HepG2 (cell line): Measurements from ENCODE around the gene TCEAL3. TPM values are rescaled to one million over a fixed set of nuclear protein-coding genes. Genes with fewer than 3 reads are reported as not detected.
A peak's percentile ranks its signal among the peaks of the same experiment; 100 is the strongest.

ENCODE experiments used
- ATAC-seq: fragments of 200-7000 bp; cut with Tn5 transposase; 3 replicates; pipeline ENCODE4 v1.9.1; 2020; ENCODE audit warnings: mild to moderate bottlenecking, moderate library complexity
- BruUV-seq: library from RNA; stranded (reverse); fragments of 400-500 nt; replicated peaks from 2 replicates; lab custom pipeline; 2021; lab: Mats Ljungman, UMichigan
- CTCF ChIA-PET: fragments of 300-600 bp; formaldehyde crosslinking; extraction: SDS; loops from one replicate; lab custom pipeline; 2021; ENCODE audit warnings: low total read pairs, inconsistent platforms, low intra/inter-chr PET ratio; lab: Yijun Ruan, JAX
- POLR2A ChIA-PET: fragments of 350-600 bp; sonication (Branson Sonifier 250); formaldehyde crosslinking; loops from one replicate; lab custom pipeline; 2020; ENCODE audit warnings: antibody characterized with exemption, inconsistent platforms; lab: Yijun Ruan, JAX
- DNase-seq: peaks from one replicate; pipeline ENCODE4 v3.0.0-alpha.2; 2015; ENCODE audit warnings: low spot score
- FAIRE-seq: peaks from 3 replicates; lab custom pipeline; 2011; peaks lifted over from hg19 to GRCh38; lab: Jason Lieb, UNC
- H2AFZ ChIP-seq: one replicate; pipeline ENCODE4 v1.6.1; 2011; ENCODE audit warnings: low read length, inconsistent platforms
- H3K27ac ChIP-seq: fragments of 300-600 bp; 3 replicates; pipeline ENCODE4 v1.8.0; 2011; ENCODE audit warnings: mixed run types, mild to moderate bottlenecking, mixed read lengths, low read length, inconsistent platforms; ENCODE audit not compliant: insufficient read depth; ENCODE audit errors: extremely low read length
- H3K27me3 ChIP-seq, 2 experiments: fragments of 200-600 bp in 1 of 2; 2 replicates in 1 of 2; 3 replicates in 1 of 2; pipeline versions ENCODE4 v1.6.0 to v1.8.0; 2011; ENCODE audit warnings: low read length in 2 of 2, mild to moderate bottlenecking in 2 of 2, moderate library complexity in 2 of 2, inconsistent platforms in 1 of 2; ENCODE audit not compliant: insufficient read depth in 2 of 2, control insufficient read depth in 1 of 2
- H3K36me3 ChIP-seq, 2 experiments: fragments of 200-600 bp in 1 of 2; replicated peaks in 1 of 2; 2 replicates in 1 of 2; 3 replicates in 1 of 2; pipeline versions ENCODE4 v1.5.1 to v1.8.0; 2011; ENCODE audit warnings: low read length in 2 of 2, inconsistent platforms in 1 of 2; ENCODE audit not compliant: insufficient read depth in 2 of 2, control insufficient read depth in 1 of 2
- H3K4me1 ChIP-seq: 2 replicates; pipeline ENCODE4 v1.5.1; 2012; ENCODE audit warnings: low read length, inconsistent platforms; ENCODE audit not compliant: insufficient read depth
- H3K4me2 ChIP-seq: 2 replicates; pipeline ENCODE4 v1.6.0; 2011; ENCODE audit warnings: low read depth, low read length, inconsistent platforms
- H3K4me3 ChIP-seq, 3 experiments: fragments of 200-600 bp in 1 of 3; sonication (generic), shearing (Covaris generic) in 1 of 3; replicated peaks in 1 of 3; 2 replicates each; pipeline ENCODE4 v1.5.1; 2011 to 2016; ENCODE audit warnings: low read length in 3 of 3, inconsistent platforms in 2 of 3, low read depth in 2 of 3, mild to moderate bottlenecking in 2 of 3, control low read depth in 1 of 3, mixed read lengths in 1 of 3; ENCODE audit not compliant: insufficient read depth in 1 of 3
- H3K79me2 ChIP-seq: one replicate; pipeline ENCODE4 v1.6.1; 2011; ENCODE audit warnings: low read length, inconsistent platforms; ENCODE audit not compliant: insufficient read depth
- H3K9ac ChIP-seq: 2 replicates; pipeline ENCODE4 v1.6.0; 2011; ENCODE audit warnings: mild to moderate bottlenecking, low read depth, low read length, inconsistent platforms; ENCODE audit not compliant: insufficient read depth
- H3K9me3 ChIP-seq: 2 replicates; pipeline ENCODE4 v1.5.1; 2012; ENCODE audit warnings: mild to moderate bottlenecking, low read length
- H4K20me1 ChIP-seq: 2 replicates; pipeline ENCODE4 v1.6.0; 2011; ENCODE audit warnings: inconsistent platforms, mild to moderate bottlenecking, low read length, moderate library complexity; ENCODE audit not compliant: insufficient read depth
- BHLHE40 ChIP-seq: IDR thresholded peaks from 2 replicates; pipeline ENCODE4 v1.6.1; 2011; ENCODE audit warnings: low read length, improper control_type of control experiment
- CHCHD3 ChIP-seq: sonication (generic); formaldehyde crosslinking; IDR thresholded peaks from 2 replicates; pipeline ENCODE4 v1.8.0; 2022; ENCODE audit warnings: mild to moderate bottlenecking, missing genetic modification reagents, moderate library complexity
- DMAP1 ChIP-seq: IDR thresholded peaks from 2 replicates; pipeline ENCODE4 v1.6.1; 2016
- HCFC1 ChIP-seq: fragments of 150-350 bp; IDR thresholded peaks from 2 replicates; pipeline ENCODE4 v1.6.1; 2014; ENCODE audit warnings: low read depth, low read length
- HNRNPLL ChIP-seq: fragments of 200-400 bp; formaldehyde crosslinking; IDR thresholded peaks from 2 replicates; pipeline ENCODE4 v1.6.1; 2017; ENCODE audit warnings: mild to moderate bottlenecking, low read depth, low read length; ENCODE audit not compliant: poor library complexity, severe bottlenecking
- IKZF5 ChIP-seq: IDR thresholded peaks from 2 replicates; pipeline ENCODE4 v1.6.1; 2018; ENCODE audit warnings: missing genetic modification reagents, mild to moderate bottlenecking, missing compliant biosample characterization
- KDM3A ChIP-seq: IDR thresholded peaks from 2 replicates; pipeline ENCODE4 v1.6.1; 2018; ENCODE audit warnings: low read depth, missing compliant biosample characterization
- MLX ChIP-seq: IDR thresholded peaks from 2 replicates; pipeline ENCODE4 v1.6.1; 2016
- PHF8 ChIP-seq: sonication (generic); formaldehyde crosslinking; IDR thresholded peaks from 2 replicates; pipeline ENCODE4 v1.5.0; 2020; ENCODE audit warnings: missing genetic modification reagents
- PLRG1 ChIP-seq: fragments of 450-650 bp; conservative IDR thresholded peaks from 2 replicates; pipeline ENCODE4 v1.6.1; 2016
- POLR2A ChIP-seq, 2 experiments: IDR thresholded peaks; 2 replicates each; pipeline ENCODE4 v1.6.1; 2011; ENCODE audit warnings: low read depth in 2 of 2, low read length in 2 of 2, mild to moderate bottlenecking in 1 of 2, moderate library complexity in 1 of 2; ENCODE audit not compliant: insufficient read depth in 1 of 2
- POLR2AphosphoS5 ChIP-seq: IDR thresholded peaks from 2 replicates; pipeline ENCODE4 v1.6.1; 2012; ENCODE audit warnings: low read depth, low read length
- RBFOX2 ChIP-seq: fragments of 200-400 bp; formaldehyde crosslinking; IDR thresholded peaks from 2 replicates; pipeline ENCODE4 v1.6.1; 2017; ENCODE audit warnings: low read depth, mild to moderate bottlenecking, low read length
- TAF1 ChIP-seq: sonication (generic); formaldehyde crosslinking; IDR thresholded peaks from 2 replicates; pipeline ENCODE4 v1.4.0; 2020; ENCODE audit warnings: missing genetic modification reagents
- TRIM24 ChIP-seq: sonication (generic); formaldehyde crosslinking; IDR thresholded peaks from 2 replicates; pipeline ENCODE4 v1.8.0; 2022; ENCODE audit warnings: mild to moderate bottlenecking, missing genetic modification reagents
- YEATS4 ChIP-seq: sonication (generic); formaldehyde crosslinking; IDR thresholded peaks from 2 replicates; pipeline ENCODE4 v1.4.0; 2020; ENCODE audit warnings: missing genetic modification reagents, borderline replicate concordance
- YY1 ChIP-seq: IDR thresholded peaks from 2 replicates; pipeline ENCODE4 v1.6.1; 2011; ENCODE audit warnings: low read length, low read depth, moderate library complexity, mild to moderate bottlenecking; ENCODE audit not compliant: insufficient read depth, insufficient replicate concordance
- ZMYM4 ChIP-seq: sonication (generic); formaldehyde crosslinking; IDR thresholded peaks from 2 replicates; pipeline ENCODE4 v1.8.1; 2023; ENCODE audit warnings: mild to moderate bottlenecking, missing genetic modification reagents
- ZNF296 ChIP-seq: sonication (generic); formaldehyde crosslinking; conservative IDR thresholded peaks from 2 replicates; pipeline ENCODE4 v1.5.0; 2020; ENCODE audit warnings: mild to moderate bottlenecking, missing genetic modification reagents
- ZNF607 ChIP-seq: sonication (generic); formaldehyde crosslinking; IDR thresholded peaks from 2 replicates; pipeline ENCODE4 v1.5.1; 2020; ENCODE audit warnings: missing genetic modification reagents, mild to moderate bottlenecking, borderline replicate concordance
- WGBS: methylation state at CpG from one replicate; pipeline ENCODE4 v1.1.6; 2017; ENCODE audit warnings: low lambda C conversion rate; 5-methylcytosine and 5-hydroxymethylcytosine counted together
- in situ Hi-C: cut with HindIII; loops from 2 replicates; pipeline ENCODE4 v1.10.0; 2017; ENCODE audit warnings: low pct_unique_long_range_greater_than_20kb; ENCODE audit not compliant: extremely low pct_ligation_motif_present
- intact Hi-C: fragments of 100-400 bp; cut with micrococcal nuclease; formaldehyde crosslinking; loops from one replicate; pipeline ENCODE4 v1.10.0; 2022; ENCODE audit not compliant: unreplicated experiment
- polyA plus RNA-seq, 8 experiments: library from polyadenylated mRNA; depleted of rRNA in 3 of 8; stranded (reverse) in 7 of 8; unstranded in 1 of 8; fragments of >200 nt; fragmentation: Illumina TruSeq in 4 of 8; extraction: Trizol in 4 of 8; gene quantifications; 2 replicates each; pipeline versions ENCODE4 v1.2.1 to v1.2.3, GENCODE V29; 2011 to 2016; ENCODE audit warnings: low read depth in 4 of 8, missing spikeins in 1 of 8, mixed read lengths in 1 of 8; ENCODE audit not compliant: insufficient read depth in 1 of 8
- total RNA-seq, 5 experiments: library from RNA; depleted of rRNA; stranded (reverse); fragments of >200 nt; fragmentation: Illumina TruSeq; extraction: Trizol; gene quantifications; 2 replicates each; pipeline ENCODE4 v1.2.3, GENCODE V29; 2016; ENCODE audit warnings: low read depth in 1 of 5
- TF ChIP-seq, protein P1 (sequence below): sonication (generic); formaldehyde crosslinking; IDR thresholded peaks from 2 replicates; pipeline ENCODE4 v1.8.1; 2022; ENCODE audit warnings: low read depth, mild to moderate bottlenecking, missing genetic modification reagents

The TCEAL3 gene
- total and polyA plus RNA-seq, 2 of the 13 experiments (the other 11 are each of a cell fraction or from before 2014, with no cell fraction given) = 0.09 to 0.12 TPM

DNA sequence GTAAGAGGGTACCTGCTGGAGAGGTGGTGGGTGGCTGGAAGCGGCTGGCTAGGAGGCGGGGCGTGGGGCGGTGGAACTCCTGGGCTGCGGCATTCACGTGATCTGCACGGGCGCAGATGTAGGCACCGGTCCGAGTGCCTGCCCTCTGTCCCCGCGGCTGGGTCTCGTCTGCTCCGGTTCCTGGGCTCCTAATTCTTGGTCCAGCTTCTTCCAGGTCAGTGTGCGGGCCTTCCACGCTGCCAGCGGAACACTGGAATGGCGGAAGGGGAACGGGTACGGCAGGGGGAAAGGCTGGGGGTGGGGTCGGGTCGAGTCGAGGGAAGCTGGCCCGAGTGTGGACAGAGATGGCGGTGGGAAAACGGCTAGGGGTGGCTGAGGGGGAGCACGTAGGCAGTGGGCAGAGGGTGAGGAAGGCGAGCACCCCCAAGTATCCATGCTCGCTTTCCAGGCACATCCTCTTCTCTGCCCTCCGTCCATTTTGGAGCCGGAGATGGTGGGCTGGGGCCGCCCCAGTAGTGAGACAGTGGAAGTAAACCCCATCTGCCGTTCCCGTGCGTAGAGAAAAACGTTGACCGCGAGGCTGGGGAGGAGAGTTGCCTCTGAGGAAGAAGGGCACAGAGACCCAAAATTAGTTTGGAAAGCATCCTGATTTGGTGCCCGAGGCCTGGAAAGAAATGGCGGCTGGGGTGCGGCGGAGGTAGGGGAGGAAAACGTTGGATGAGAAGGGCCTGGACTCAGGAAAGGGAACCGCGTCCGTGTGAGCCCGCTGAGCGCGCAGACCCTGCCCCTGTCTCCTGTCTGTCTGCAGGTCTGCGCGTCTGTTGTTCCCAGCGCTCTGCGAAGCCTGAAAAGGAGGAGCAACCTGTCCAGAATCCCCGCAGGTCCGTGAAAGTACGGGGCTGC, 22.1 kb upstream of the TCEAL3 start, which contains the start of gene TCEAL4:
Gene TCEAL4 (plus strand): TSS at position 105 of the 903 bp plus-strand sequence. CDS start 1,161 bp downstream, outside the sequence.
- FAIRE-seq (no peak), DNase-seq (no peak), ATAC-seq (peak; percentile 96)
- in situ Hi-C loops (no loop called here), intact Hi-C loops (loop anchor here (5.0 kb wide), 1 partner anchor 102 kb away; the partner anchor contains the start of gene MORF4L2)
- BruUV-seq = no TSS peak
- Histone ChIP-seq H3K4me3 (peak within 1 kb of the TSS; percentile 64 to 85 (median 81)), H3K9ac (peak within 1 kb of the TSS; percentile 69), H2AFZ (no peak within 1 kb of the TSS), H3K4me1 (0 out of 2 replicates have a peak, but pooled peaks cover 7% of the 10 kb centered on the region), H3K79me2 (peaks cover 3% of the 10 kb centered on the region), H3K9me3 (no peaks in the 10 kb centered on the region), H4K20me1 (no peaks in the 10 kb centered on the region), H3K27me3 (no peaks in the 10 kb centered on the region), H3K4me2 (peak within 1 kb of the TSS; percentile 73), H3K36me3 (no peaks in the 10 kb centered on the region), H3K27ac (peak within 1 kb of the TSS; percentile 43)
- 5% methylated on average over 11 of the region's 56 CpGs for WGBS
- ChIA-PET CTCF (no interaction called here), POLR2A (no interaction called here)
- TF ChIP-seq CHCHD3 (CRISPR knock-in tag) = no peak
- no peak for TF ChIP-seq TRIM24 (CRISPR knock-in tag)
- peak; percentile 24 for TF ChIP-seq YY1
- no peak for TF ChIP-seq KDM3A (CRISPR knock-in tag)
- peak; percentile 59 for TF ChIP-seq RBFOX2
- TF ChIP-seq DMAP1 (CRISPR knock-in tag) = 0 out of 2 replicates have a peak, but pooled peaks have one; percentile 14
- TF ChIP-seq ZNF296 = no peak
- peak; percentile 72 for TF ChIP-seq MLX (CRISPR knock-in tag)
- peak; percentile 27; the same call in 1 of the 2 replicates for TF ChIP-seq TAF1 (CRISPR knock-in tag)
- TF ChIP-seq, protein P1, sequence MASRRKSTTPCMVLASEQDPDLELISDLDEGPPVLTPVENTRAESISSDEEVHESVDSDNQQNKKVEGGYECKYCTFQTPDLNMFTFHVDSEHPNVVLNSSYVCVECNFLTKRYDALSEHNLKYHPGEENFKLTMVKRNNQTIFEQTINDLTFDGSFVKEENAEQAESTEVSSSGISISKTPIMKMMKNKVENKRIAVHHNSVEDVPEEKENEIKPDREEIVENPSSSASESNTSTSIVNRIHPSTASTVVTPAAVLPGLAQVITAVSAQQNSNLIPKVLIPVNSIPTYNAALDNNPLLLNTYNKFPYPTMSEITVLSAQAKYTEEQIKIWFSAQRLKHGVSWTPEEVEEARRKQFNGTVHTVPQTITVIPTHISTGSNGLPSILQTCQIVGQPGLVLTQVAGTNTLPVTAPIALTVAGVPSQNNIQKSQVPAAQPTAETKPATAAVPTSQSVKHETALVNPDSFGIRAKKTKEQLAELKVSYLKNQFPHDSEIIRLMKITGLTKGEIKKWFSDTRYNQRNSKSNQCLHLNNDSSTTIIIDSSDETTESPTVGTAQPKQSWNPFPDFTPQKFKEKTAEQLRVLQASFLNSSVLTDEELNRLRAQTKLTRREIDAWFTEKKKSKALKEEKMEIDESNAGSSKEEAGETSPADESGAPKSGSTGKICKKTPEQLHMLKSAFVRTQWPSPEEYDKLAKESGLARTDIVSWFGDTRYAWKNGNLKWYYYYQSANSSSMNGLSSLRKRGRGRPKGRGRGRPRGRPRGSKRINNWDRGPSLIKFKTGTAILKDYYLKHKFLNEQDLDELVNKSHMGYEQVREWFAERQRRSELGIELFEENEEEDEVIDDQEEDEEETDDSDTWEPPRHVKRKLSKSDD (CRISPR knock-in tag) = 0 out of 2 replicates have a peak, but pooled peaks have one; percentile 24
- TF ChIP-seq IKZF5 (CRISPR knock-in tag) = no peak
- TF ChIP-seq PHF8 (CRISPR knock-in tag) = peak; percentile 38; the same call in 1 of the 2 replicates
- 0 out of 2 replicates have a peak, but pooled peaks have one; percentile 24 for TF ChIP-seq ZMYM4 (CRISPR knock-in tag)
- TF ChIP-seq PLRG1 = no peak
- TF ChIP-seq HNRNPLL = peak; percentile 76
- TF ChIP-seq POLR2AphosphoS5 = peak; percentile 58
- TF ChIP-seq YEATS4 = 0 out of 2 replicates have a peak, but pooled peaks have one; percentile 13
- no peak for TF ChIP-seq HCFC1
- TF ChIP-seq BHLHE40 = peak; percentile 91
- 0 out of 2 replicates have a peak, but pooled peaks have one; percentile 34 for TF ChIP-seq ZNF607 (CRISPR knock-in tag)
- peak; percentile 27 to 69; a peak in 2 of 4 replicates for TF ChIP-seq POLR2A (IDR thresholded peaks at IDR 0.05; ENCODE audit: insufficient read depth in 1 of 2, low read depth in 2 of 2, low read length in 2 of 2)
